Right hindlimb (tissue), 1 donor: ENCODE data around the gene AKR1C3.
"Not testable (repeated sequence)": the region's sequence is repeated elsewhere in the genome, so short reads cannot be mapped to it uniquely, and the experiment has no call there.

Experiments used
- DNase-seq: peaks from one replicate; pipeline ENCODE4 v3.0.0-alpha.2; 2018

The AKR1C3 gene

DNA sequence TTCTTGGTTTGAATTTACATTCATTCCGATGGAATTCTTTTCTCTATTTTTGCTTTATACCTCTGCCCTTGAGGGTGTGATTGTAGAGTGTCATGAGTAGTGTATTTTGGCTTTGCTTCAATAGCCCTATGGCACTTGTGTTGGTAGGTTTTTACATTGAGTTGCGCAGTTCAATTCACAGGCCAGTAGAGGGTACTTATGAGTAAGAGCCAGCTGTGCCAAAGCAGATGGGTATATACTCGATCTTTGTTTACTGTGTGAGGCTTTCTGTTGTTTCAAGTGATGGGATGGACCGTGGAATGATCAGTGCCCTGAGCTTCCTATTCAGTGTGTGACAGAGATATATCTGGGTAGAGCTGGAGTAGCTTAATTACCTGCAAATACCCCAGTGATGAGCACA, 4.3 kb upstream of the AKR1C3 start:
- DNase-seq = no peak

DNA sequence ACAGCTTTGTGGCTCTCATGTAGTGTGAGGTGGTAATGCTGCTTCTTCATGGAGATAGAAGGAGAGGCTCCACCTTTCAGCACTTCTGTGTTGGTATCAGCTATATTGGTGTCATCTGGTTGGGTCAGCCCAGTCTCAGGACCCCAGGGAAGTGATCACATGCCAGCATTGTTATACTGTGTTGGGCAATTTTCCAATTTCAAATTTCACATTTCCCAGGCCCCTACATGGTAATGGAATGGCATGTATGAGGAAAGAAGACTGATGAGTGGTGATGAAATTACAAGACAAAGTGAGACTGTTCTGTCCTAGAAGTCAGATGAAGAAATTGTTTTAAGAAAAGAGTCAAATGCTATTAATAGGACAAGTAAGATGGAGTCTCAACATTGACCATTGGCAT, 3.7 kb upstream of the AKR1C3 start:
- no peak for DNase-seq

DNA sequence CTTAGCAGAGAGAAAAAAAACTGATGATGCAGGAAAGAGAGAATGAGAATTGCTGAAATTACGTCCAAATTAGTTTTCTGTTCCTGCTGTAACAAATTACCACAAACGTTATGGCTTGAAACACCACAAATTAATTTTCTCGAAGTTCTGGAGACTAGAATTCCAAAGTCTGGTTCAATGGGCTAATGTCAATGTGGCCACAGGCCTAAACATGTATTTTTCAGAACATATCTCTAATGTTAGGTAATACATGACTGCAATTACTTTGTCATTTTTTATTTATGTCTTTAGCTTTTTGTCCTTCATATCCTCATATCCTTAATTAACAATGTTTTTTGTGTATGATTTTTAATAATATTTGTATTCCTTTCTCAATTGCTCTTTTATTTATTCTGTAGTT, 3.0 kb upstream of the AKR1C3 start:
- no peak for DNase-seq

DNA sequence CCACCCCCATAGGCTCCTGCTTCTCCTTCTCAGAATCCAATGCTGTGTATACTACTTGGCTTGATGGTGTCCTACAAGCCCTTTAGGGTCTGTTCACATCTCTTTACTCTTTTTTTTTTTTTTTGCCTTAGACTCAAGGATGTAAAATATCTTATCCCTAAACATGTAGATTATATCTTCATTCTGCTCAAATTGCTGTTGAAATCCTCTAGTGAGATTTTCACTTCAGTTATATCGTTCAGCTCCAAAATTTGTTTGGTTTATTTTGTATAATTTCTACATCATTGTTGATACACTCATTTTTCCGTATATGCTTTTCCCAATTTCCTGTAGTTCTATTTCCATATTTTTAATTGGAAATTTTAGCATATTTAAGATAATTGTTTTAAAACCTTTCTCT, 1.8 kb upstream of the AKR1C3 start:
- no peak for DNase-seq

DNA sequence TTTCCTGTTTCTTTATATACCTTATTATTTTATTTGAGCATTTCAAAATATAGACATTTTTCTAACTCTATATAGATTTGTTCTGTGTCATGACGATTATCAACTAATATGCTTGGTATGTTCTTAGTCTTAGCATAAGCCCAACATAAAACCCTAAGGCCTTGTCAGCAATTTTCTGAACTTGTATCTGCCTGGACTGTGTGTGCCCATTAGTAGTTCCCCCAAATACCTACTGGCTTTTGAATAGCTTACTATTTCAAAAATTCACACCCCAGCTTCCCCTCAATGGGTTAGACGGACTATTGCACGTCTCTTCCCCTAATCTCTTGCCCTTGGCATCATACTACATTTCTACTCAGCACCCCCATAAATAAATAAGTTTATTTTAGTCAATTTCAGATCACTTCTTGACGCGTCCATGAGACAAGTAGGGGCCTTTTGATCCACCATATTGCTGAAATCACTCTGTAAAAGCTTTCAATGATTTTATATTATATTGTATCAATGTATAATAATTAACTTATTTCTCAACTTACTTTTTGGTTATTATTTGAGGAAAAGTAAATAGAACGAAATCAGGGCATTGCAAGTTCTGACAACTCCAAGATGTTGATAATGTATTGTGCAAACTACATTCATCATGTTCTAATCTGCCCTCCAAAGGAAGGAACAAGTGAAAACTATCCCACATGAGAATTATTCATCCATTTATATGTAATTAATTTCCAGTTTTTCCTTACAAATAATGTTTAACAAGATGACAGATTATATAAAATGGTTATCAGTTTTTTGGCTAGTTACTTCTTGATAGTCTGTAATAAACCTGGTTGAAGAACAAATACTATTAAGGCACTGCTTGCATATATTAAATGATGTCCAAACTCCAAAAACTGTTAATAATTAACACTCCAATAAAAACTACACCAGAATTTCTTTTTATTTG, 1.1 kb upstream of the AKR1C3 start:
- no peak for DNase-seq

DNA sequence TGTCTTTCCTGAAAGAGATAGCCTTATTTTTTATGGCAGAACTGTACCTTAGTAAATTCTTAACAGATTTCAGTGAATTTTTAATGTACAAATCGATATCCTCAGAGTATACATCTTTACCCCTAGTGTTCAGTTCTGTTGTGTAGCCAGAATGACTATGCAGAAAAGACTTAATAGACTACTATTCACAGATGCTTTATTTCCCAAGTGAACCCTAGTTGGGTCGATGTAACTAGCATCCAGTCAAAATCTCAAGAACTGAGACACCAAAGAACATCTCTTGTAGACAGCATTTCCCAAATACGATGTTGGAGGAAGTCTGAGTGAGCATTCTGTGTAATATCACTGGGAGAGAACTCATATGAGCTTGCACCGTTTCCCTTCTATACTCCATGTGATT, 1.5 kb downstream of the AKR1C3 start:
- no peak for DNase-seq

DNA sequence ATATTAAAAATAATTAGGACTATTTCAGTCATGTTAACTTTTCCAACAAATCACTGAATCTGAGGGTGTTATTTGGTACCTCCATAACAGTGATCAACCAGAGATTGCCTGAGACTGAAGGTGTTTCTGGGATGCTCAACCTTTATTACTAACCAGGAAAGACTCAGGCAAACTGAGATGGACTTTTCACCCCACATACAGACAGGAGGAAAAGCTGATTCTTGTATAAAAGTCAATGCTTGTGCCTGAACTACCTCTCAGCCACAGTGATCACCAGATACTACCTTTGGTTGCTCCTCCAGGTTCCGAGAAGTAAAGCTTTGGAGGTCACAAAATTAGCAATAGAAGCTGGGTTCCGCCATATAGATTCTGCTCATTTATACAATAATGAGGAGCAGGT, 1.9 kb downstream of the AKR1C3 start:
- DNase-seq = no peak

DNA sequence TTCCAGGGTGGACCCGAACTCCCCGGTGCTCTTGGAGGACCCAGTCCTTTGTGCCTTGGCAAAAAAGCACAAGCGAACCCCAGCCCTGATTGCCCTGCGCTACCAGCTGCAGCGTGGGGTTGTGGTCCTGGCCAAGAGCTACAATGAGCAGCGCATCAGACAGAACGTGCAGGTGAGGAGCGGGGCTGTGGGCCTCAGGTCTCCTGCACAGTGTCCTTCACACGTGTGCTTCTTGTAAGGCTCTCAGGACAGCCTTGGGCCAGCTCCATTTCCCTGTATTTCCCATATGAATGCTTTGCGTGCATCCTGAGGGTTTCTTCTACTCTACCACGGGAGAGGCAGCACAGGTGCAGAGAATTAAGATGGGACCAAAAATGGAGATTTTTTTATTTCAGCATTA, 8.3 kb downstream of the AKR1C3 start:
- not testable (repeated sequence) for DNase-seq

DNA sequence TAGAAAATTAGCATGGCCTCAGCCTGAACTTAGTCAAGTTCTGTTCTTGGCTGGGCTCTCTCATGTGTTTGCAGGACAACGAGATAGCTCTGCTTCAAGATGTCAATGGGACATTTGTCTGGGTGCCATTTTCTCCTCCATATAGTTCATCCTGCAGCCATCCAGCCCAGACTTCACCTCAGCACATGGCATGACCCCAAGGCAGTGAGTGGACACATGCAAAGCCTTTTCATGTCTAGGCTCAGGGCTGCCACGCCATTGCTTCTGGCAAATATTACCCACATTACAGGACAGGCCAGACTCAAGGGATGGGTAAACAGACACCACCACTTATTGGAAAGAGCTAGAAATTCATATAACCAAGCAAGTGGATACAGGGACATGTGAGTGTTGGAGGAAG, 9.3 kb downstream of the AKR1C3 start:
- DNase-seq = no peak

DNA sequence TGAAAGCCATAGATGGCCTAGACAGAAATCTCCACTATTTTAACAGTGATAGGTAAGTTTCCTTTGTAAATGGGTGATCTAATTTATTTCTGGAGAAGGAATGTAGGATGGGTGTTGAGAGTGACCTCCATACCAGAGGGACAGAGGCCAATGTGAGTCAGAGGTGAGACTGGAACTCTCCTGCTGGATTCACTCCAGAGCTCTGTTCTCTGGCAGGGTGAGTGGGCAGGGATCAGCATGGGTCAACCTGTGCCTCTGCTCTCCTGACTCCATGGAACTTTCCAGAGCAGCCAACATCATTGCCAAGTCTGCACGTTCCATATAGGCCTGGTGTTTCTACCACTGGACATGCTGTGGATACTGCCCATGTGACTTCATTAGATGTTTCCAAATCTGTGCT, 11.4 kb downstream of the AKR1C3 start:
- DNase-seq = no peak

DNA sequence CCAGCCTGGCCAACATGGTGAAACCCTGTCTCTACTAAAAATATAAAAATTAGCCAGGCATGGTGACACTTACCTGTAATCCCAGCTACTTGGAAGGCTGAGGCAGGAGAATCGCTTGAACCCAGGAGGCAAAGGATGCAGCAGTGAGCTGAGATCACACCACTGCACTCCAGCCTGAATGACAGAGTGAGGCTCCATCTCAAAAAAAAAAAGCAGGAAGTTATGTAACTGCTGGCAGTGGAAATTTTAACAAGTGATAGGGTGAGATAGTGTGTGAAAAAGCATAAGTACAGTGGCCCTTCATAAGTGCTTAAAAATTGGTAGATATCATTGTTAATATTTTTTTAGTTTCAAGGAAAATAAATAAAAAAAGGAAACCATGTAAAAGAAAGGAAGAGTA, 12.3 kb downstream of the AKR1C3 start:
- no peak for DNase-seq

DNA sequence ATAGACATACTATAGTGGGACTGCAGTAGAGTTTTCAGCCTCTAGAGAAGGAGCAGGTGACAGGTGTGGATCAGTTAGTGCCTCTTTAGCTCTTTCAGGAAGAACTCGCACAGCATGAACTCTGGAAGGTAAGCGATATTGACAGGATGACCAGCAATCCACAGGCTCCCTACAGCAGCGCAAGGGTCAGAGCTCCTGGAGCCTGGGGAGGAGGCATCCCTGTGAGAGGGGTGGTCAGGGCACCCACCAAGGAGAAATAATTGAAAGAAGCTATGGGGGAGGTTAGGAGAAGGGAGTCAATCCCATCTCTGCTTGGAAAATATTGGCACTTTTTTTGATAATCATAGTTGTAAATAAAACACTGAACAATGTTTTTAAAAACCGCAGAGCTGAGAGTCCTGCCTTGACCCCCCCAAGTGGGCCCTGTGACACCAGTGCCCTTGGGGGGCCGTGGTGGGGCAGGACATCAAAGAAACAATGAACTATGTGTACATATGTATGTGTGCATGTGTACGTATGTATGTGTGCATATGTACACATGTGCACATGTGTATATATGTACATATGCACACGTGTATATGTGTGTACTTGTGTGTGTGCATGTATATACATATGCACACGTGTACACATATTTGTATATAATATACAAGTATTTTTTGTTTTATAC, 13.8 kb downstream of the AKR1C3 start:
- no peak for DNase-seq

DNA sequence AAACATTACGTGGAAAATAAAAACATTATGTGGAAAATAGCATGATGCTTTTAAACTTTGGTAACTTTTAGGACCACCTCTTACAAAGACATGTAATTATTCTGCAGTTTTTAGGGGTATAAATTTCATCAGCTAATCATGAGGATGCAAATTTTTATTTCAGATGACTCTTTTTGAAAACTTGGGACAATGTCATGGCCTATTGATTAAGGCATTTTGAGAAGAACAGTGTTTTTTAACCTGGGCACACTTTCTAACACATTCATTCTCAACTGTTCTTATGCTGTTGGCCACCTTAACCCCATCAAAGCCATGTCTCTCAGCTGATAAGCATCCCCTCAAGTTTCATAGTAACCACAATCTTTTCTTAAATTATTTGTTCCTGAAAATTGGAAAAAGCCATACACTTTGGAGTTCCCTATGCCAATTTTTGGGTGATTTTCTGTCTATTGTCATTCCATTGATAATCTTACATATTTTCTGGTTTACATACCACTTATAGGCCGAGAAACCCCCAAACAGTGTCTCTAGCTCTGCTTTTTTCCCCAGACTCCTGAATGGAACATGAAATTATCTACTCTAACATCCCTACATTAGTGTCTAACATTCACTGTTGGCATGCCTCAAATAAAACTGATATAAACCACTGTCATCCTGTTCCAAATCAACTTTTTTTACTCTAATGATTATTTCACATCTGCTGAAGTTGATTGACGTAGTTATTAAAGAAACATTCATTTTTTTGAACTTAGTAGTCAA, 14.6 kb downstream of the AKR1C3 start:
- DNase-seq = no peak

DNA sequence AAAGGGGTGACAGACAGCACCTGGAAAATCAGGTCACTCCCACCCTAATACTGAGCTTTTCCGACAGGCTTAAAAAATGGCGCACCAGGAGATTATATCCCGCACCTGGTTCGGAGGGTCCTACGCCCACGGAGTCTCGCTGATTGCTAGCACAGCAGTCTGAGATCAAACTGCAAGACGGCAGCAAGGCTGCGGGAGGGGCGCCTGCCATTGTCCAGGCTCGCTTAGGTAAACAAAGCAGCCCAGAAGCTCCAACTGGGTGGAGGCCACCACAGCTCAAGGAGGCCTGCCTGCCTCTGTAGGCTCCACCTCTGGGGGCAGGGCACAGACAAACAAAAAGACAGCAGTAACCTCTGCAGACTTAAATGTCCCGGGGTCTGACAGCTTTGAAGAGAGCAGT, 15.6 kb downstream of the AKR1C3 start:
- DNase-seq = not testable (repeated sequence)

DNA sequence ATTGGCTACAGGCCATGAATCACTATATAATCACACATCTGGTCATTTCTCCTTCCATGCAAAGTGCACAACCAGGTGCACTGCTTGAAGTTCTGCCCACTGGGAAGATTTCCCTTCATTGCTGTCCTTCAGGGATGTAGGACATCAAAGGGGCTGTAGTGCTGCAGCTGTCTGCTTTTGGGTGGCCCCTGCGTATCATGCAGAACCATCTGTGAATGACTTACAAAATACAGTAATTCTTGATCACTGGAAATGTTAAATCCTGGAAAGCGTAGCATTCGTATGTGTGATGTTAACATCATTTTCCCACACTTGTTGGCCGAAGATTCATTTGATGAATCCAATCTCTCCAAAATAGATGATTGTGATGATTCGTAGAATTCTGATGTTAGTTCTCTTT, 22.4 kb downstream of the AKR1C3 start:
- no peak for DNase-seq

DNA sequence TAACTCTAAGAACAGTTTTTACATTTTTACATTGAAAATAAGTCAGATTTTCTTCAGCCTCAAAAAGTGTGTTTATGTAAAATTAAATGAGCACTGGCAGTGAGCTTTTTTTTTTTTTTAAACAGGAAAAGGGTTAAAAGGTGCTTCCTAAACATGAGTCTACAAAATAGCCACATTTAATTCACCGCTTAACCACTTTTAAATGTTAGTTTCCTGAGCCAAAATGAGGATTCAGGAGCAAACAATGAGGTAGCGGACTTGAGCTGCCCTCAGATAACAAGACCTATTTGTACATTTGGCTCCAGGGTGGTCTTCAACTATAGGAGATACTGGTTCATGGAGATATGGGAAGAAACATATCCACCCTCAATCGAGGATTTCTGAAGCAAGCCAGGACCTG, 22.8 kb downstream of the AKR1C3 start:
- DNase-seq = no peak

DNA sequence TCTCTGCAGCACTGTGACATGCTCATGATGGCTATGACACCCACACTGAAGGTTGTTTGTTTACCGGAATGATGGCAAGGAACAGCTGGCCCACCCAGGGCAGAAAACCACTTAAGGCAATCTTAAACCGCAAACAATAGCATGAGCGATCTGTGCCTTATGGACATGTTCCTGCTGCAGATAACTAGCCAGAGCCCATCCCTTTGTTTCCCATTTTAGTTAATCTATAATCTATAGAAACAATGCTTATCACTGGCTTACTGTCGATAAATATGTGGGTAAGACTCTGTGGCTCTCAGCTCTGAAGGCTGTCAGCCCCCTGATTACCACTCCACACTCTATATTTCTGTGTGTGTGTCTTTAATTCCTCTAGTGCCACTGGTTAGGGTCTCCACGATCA, 25.8 kb downstream of the AKR1C3 start:
- DNase-seq = not testable (repeated sequence)

DNA sequence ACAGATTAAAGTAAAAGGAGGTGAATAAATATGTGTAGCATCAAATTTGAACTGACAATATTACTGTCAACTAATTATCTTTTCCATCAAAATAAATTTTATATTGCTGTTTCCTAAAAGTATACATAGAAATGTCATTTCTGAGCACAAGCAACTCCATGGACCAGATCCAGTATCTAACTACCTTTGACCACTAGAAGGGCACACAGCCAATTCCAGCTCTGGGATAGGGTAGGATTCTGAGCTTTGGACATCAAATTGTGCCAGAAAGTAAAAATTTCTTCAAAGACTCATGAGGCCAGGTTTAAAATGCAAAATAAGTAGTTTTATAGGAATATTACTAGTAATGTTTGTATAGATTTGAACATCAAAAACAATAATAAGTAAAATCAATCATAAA, 29.7 kb downstream of the AKR1C3 start:
- DNase-seq = no peak

DNA sequence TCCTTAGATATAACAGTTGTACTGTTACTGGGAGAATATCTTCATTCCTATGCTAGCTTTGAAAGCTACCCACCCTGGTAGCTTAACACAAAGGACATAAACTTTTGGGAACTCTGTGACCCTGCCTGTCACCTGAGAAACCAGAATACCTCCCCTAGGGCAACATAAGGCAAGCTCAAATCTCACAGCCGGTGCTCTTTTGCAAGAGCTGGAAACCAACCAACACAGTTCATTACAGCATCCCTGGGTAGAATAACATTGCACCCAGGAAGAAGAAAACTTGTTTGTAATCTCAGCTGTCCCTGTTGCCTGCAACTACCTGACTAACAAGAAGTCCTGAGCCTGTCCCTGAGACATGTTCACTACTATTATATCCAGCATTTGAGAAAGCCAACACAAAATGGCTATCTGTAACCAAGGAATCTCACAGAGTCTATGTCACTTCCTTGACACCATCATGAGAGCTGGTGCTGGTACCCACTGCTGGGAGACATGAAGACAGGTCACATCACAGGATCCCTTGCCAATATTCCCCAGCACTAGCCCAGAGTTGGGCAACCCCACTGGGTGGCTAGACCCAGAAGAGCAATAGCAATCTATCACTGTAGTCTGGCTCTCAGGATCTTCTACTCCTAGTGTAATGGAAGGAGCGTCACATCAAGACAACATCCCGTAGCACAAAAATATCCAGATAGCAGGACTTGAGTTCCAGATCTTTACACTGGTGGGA, 31.3 kb downstream of the AKR1C3 start:
- DNase-seq = no peak

DNA sequence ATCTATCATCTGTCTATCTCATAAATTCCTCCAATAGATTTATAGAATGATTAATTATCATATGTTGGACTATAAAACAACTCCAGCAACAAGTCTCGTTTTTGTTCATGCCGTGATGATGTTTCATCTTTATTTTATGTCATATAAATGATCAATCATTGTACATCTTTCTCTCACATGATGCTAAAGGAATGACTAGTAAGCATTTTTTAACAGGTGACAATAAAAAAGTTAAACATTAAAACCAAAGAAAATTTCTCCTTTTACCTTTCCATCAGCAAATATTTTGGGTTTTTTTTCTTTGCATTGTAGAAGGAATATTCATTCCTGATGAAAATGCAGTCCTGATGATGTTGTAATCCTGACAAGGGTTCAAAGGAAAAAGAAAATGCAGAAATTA, 41.4 kb downstream of the AKR1C3 start:
- DNase-seq = no peak

DNA sequence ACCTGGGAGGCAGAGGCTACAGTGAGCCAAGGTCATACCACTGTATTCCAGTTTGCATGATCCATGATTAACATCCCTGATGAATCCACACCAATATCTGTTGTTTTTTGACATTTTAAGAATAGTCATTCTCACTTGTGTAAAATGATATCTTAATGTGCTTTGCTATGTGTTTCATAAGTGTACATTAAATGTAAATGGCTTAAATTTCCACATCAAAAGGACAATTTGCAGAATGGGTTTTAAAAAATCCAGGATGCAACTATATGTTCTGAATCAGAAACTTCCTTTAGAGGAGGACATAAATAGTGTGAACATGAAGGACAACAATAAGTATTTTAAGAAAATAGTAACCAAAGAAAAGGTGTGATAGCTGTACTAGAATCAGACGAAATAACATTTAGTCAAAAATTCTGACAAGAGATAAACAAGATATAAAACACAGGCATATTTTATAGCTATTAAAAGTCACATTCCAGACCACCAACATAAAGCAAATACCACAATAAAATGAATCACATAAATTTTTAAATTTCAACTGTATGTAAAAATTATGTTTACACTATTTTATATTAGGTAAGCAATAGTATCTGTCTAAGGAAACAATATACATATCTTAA, 42.4 kb downstream of the AKR1C3 start:
- no peak for DNase-seq

DNA sequence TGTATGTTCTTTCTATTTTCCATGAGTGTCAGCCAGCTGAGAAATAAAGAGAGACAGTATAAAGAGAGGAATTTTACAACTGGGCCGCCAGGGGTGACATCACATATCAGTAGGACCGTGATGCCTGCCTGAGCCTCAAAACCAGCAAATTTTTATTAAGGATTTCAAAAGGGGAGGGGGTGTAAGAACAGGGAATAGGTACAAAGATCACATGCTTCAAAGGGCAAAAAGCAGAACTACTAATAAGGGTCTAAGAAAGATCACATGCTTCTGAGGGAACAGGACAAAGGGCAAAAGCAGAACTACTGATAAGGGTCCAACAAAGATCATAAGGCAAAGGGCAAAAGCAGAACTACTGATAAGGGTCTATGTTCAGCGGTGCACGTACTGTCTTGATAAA, 43.5 kb downstream of the AKR1C3 start:
- not testable (repeated sequence) for DNase-seq

DNA sequence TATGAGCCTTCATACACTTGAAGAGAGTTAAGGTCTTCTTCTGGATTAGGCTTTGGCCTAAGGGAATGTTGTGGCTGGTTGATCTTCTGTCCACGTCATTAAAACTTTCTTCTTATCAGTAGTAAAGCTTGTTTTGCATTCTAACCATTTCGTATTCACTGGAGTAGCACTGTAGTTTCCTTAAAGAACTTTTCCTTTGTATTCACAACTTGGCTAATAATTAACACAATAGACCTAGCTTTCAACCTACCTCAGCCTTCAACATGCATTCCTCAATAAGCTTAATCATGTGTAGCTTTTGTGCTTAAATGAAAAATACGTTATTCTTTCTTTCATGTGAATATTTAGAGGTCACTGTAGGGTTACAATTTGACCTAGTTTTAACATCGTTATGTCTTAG, 48.0 kb downstream of the AKR1C3 start:
- DNase-seq = no peak
